Kidney (tissue), 14 donors: ENCODE results near the gene ZNF787. TPM values are rescaled to one million over a fixed set of nuclear protein-coding genes. Genes with fewer than 3 reads are reported as not detected.

Experiments
- DNase-seq, 5 donors: peaks; one replicate each; pipeline ENCODE4 v3.0.0-alpha.2; 2013 to 2020
- FAIRE-seq: peaks from 2 replicates; lab custom pipeline; 2012; peaks lifted over from hg19 to GRCh38; lab: Jason Lieb, UNC
- H3K27ac ChIP-seq, 2 donors: one replicate each; pipeline ENCODE4 v1.7.0; 2013; ENCODE audit warnings: low read depth in 2 of 2, low read length in 2 of 2, inconsistent platforms in 1 of 2
- H3K27me3 ChIP-seq: one replicate; pipeline ENCODE4 v1.7.1; 2013; ENCODE audit warnings: low read length, inconsistent platforms; ENCODE audit not compliant: control insufficient read depth, insufficient read depth
- H3K36me3 ChIP-seq, 3 donors: one replicate each; pipeline versions ENCODE4 v1.7.0 to v1.7.1; 2013; ENCODE audit warnings: low read length in 3 of 3, control low read depth in 1 of 3, inconsistent platforms in 1 of 3; ENCODE audit not compliant: insufficient read depth in 3 of 3, control insufficient read depth in 2 of 3
- H3K4me1 ChIP-seq, 3 donors: one replicate each; pipeline versions ENCODE4 v1.7.0 to v1.7.1; 2013; ENCODE audit warnings: low read length in 3 of 3, inconsistent platforms in 1 of 3, low read depth in 1 of 3; ENCODE audit not compliant: control insufficient read depth in 2 of 3, insufficient read depth in 2 of 3
- H3K4me3 ChIP-seq, 3 donors: one replicate each; pipeline versions ENCODE4 v1.7.0 to v1.8.1; 2013; ENCODE audit warnings: low read length in 3 of 3, control low read depth in 1 of 3, inconsistent platforms in 1 of 3
- H3K9ac ChIP-seq, 3 donors: one replicate each; pipeline versions ENCODE4 v1.7.0 to v1.7.1; 2013; ENCODE audit warnings: low read length in 3 of 3, control low read depth in 1 of 3, inconsistent platforms in 1 of 3
- H3K9me3 ChIP-seq, 3 donors: one replicate each; pipeline versions ENCODE4 v1.7.0 to v1.7.1; 2013; ENCODE audit warnings: low read length in 3 of 3, control low read depth in 1 of 3, inconsistent platforms in 1 of 3; ENCODE audit not compliant: control insufficient read depth in 2 of 3, insufficient read depth in 1 of 3
- CTCF ChIP-seq: IDR thresholded peaks from 3 replicates; pipeline ENCODE4 v1.5.1; 2012; ENCODE audit warnings: mild to moderate bottlenecking, moderate library complexity, borderline replicate concordance; ENCODE audit not compliant: insufficient read depth; ENCODE audit errors: extremely low read depth
- intact Hi-C: fragments of 100-400 bp; cut with DNase I; formaldehyde crosslinking; loops from one replicate; pipeline ENCODE4 v1.11.1; 2022
- polyA plus RNA-seq: library from polyadenylated mRNA; stranded (reverse); fragments of 350-450 nt; fragmentation: Illumina TruSeq; extraction: RNeasy Lipid Tissue Mini Kit (QIAGEN cat#74804); gene quantifications from one replicate; pipeline ENCODE4 v1.2.3, GENCODE V29; 2014; ENCODE audit warnings: low read depth, low replicate concordance; ENCODE audit not compliant: insufficient read depth
- total RNA-seq: library from RNA; stranded (reverse); fragmentation: NEBNext Ultra II Directional; extraction: Animal tissue kit (Norgen Biotek cat#: 25700); gene quantifications from one replicate; pipeline ENCODE4 v1.2.1, GENCODE V29; 2021
- donor health status: control.
- donor health status: control.
- donor health status: control.
- donor health status: control.
- donor health status: control.
- donor health status: DM: yes; HTN: yes; CAD: no.
- donor health status: Normal renal cell carcinoma (clear cell type).

ZNF787 gene
- total and polyA plus RNA-seq, 2 donors from 2014 or later: 23.0 to 31.9 TPM

GRCh38 chr19:56159622-56160271 lies 38.7 kb upstream of the ZNF787 start:
- Histone ChIP-seq H3K9ac (no peak overlapping the region), H3K4me3 (no peak overlapping the region), H3K9me3 (no peaks in the 10 kb centered on the region), H3K36me3 (peaks cover 4 to 15% (median 12%) of the 10 kb centered on the region in 3 donors), H3K27me3 (no peaks in the 10 kb centered on the region), H3K4me1 (no peaks in the 10 kb centered on the region), H3K27ac (no peak overlapping the region)
- no peak for TF ChIP-seq CTCF
- DNase-seq: no peak
- no peak for FAIRE-seq
- intact Hi-C loops: loop anchor here (10.0 kb wide), 1 partner anchor 55 kb away; no protein-coding TSS in a partner anchor

- intact Hi-C loops: loop anchor here (10.0 kb wide), 1 partner anchor 54 kb away; no protein-coding TSS in a partner anchor
- FAIRE-seq (no peak), DNase-seq (no peak)
- no peak overlapping the region for H3K27ac ChIP-seq
- peaks cover 4 to 17% (median 12%) of the 10 kb centered on the region in 3 donors for H3K36me3 ChIP-seq
- no peaks in the 10 kb centered on the region for H3K9me3 ChIP-seq
- no peak for TF ChIP-seq CTCF
- no peak overlapping the region for H3K9ac ChIP-seq
- H3K4me1 ChIP-seq: no peaks in the 10 kb centered on the region
- H3K4me3 ChIP-seq: no peak overlapping the region
- no peaks in the 10 kb centered on the region for H3K27me3 ChIP-seq
Measured at GRCh38 chr19:56159009-56159559, 38.0 kb upstream of the ZNF787 start.

GRCh38 chr19:56158170-56158757 lies 37.2 kb upstream of the ZNF787 start:
- H3K27ac ChIP-seq: no peak overlapping the region

More at GRCh38 chr19:56158170-56158757, 37.2 kb upstream of the ZNF787 start:
- DNase-seq (no peak), FAIRE-seq (no peak)
- H3K9ac ChIP-seq: no peak overlapping the region
- H3K4me3 ChIP-seq: no peak overlapping the region
- no peaks in the 10 kb centered on the region for H3K4me1 ChIP-seq
- no peak for TF ChIP-seq CTCF
- H3K27me3 ChIP-seq: no peaks in the 10 kb centered on the region
- no peaks in the 10 kb centered on the region for H3K9me3 ChIP-seq
- intact Hi-C loops: loop anchor here (10.0 kb wide), 1 partner anchor 53 kb away; no protein-coding TSS in a partner anchor
- peaks cover 4 to 17% (median 12%) of the 10 kb centered on the region in 3 donors for H3K36me3 ChIP-seq
